HG03139 (cell line): ENCODE measurements around the gene APRT.

Experiments
- ATAC-seq: cut with Tn5 transposase; IDR thresholded peaks from one replicate; pipeline ENCODE4 v1.9.1; 2021; ENCODE audit not compliant: unreplicated experiment

APRT gene

GRCh38 chr16:88809068-88809675 lies 2.6 kb downstream of the APRT start:
- ATAC-seq = no peak

- no peak for ATAC-seq
These were observed 3.9 kb downstream of the APRT start for GRCh38 chr16:88807626-88808453.

GRCh38 chr16:88807142-88807625 lies 4.5 kb downstream of the APRT start:
- ATAC-seq = no peak

- no peak for ATAC-seq
These were observed 5.1 kb downstream of the APRT start for GRCh38 chr16:88806491-88807111.

- ATAC-seq = no peak
These were observed 5.8 kb downstream of the APRT start for GRCh38 chr16:88805887-88806393.

GRCh38 chr16:88805340-88805715 lies 6.4 kb downstream of the APRT start:
- no peak for ATAC-seq

GRCh38 chr16:88804552-88805339 lies 7.0 kb downstream of the APRT start:
- no peak for ATAC-seq

GRCh38 chr16:88804173-88804551 lies 7.6 kb downstream of the APRT start:
- ATAC-seq = no peak

GRCh38 chr16:88803264-88803987 lies 8.3 kb downstream of the APRT start, which contains the start of gene CDT1:
TSS of gene CDT1 (plus strand) at chr16:88803789. CDS start at chr16:88803832, 43 bp downstream.
- ATAC-seq = peak; percentile 34

GRCh38 chr16:88800277-88800592 lies 11.5 kb downstream of the APRT start:
- ATAC-seq = no peak

GRCh38 chr16:88799569-88800276 lies 12.0 kb downstream of the APRT start:
- no peak for ATAC-seq

GRCh38 chr16:88798772-88799455 lies 12.8 kb downstream of the APRT start:
- no peak for ATAC-seq

GRCh38 chr16:88798073-88798472 lies 13.7 kb downstream of the APRT start:
- ATAC-seq = no peak

GRCh38 chr16:88796278-88796677 lies 15.4 kb downstream of the APRT start:
- ATAC-seq = no peak

- no peak for ATAC-seq
These were observed 18.3 kb downstream of the APRT start for GRCh38 chr16:88793251-88793954.

GRCh38 chr16:88792668-88793250 lies 19.0 kb downstream of the APRT start:
- ATAC-seq = no peak

GRCh38 chr16:88792078-88792550 lies 19.6 kb downstream of the APRT start:
- ATAC-seq = no peak
